B cell (primary cell): ENCODE measurements around the gene HAVCR2.

Experiments used
- CTCF ChIP-seq: fragments of 200-600 bp; IDR thresholded peaks from one replicate; pipeline ENCODE4 v1.8.0; 2022; ENCODE audit warnings: antibody characterized with exemption, mild to moderate bottlenecking
- EZH2 ChIP-seq: IDR thresholded peaks from 2 replicates; pipeline ENCODE4 v1.6.1; 2012; ENCODE audit warnings: borderline replicate concordance, low read depth, mild to moderate bottlenecking, moderate library complexity, low read length; ENCODE audit not compliant: insufficient read depth, poor library complexity, severe bottlenecking

GRCh38 chr5:157076558-157076957 is 32.3 kb downstream of the HAVCR2 start:
- TF ChIP-seq CTCF (no peak), EZH2 (no peak)
